Mesodermal cell (in vitro differentiated cells): ENCODE results near the gene CAPN6.

Source experiments
- H3K27ac ChIP-seq: 2 replicates; pipeline ENCODE4 v1.7.0; 2013; ENCODE audit warnings: mild to moderate bottlenecking, low read depth, low read length, moderate library complexity; ENCODE audit not compliant: severe bottlenecking
- H3K36me3 ChIP-seq: 2 replicates; pipeline ENCODE4 v1.7.1; 2013; ENCODE audit warnings: mild to moderate bottlenecking, low read length, moderate library complexity; ENCODE audit not compliant: control insufficient read depth, insufficient read depth
- H3K4me1 ChIP-seq: one replicate; pipeline ENCODE4 v1.7.1; 2013; ENCODE audit warnings: mild to moderate bottlenecking, low read length; ENCODE audit not compliant: insufficient read depth, control insufficient read depth, poor library complexity, severe bottlenecking
- H3K4me3 ChIP-seq: 2 replicates; pipeline ENCODE4 v1.7.0; 2013; ENCODE audit warnings: low read length, control low read depth, mild to moderate bottlenecking; ENCODE audit not compliant: insufficient read depth, poor library complexity, severe bottlenecking; ENCODE audit errors: extremely low read depth
- H3K9me3 ChIP-seq: 2 replicates; pipeline ENCODE4 v1.7.1; 2013; ENCODE audit warnings: mild to moderate bottlenecking, low read length, moderate library complexity; ENCODE audit not compliant: control insufficient read depth
- WGBS, 2 experiments: methylation state at CpG; one replicate each; pipeline ENCODE4 v1.1.5; 2013; ENCODE audit warnings: missing lambda C conversion rate in 2 of 2; ENCODE audit not compliant: insufficient coverage in 2 of 2; 5-methylcytosine and 5-hydroxymethylcytosine counted together

The CAPN6 gene

GRCh38 chrX:111282139-111282538, 11.9 kb upstream of the CAPN6 start:
- 92 to 100% methylated on average over 1 to 4 of the region's 6 CpGs for WGBS, 2 experiments
- Histone ChIP-seq H3K27ac (no peak overlapping the region), H3K4me1 (no peaks in the 10 kb centered on the region)

GRCh38 chrX:111268506-111268905, 1.8 kb downstream of the CAPN6 start:
- no peaks in the 10 kb centered on the region for H3K9me3 ChIP-seq
- no peaks in the 10 kb centered on the region for H3K4me1 ChIP-seq
- no peak overlapping the region for H3K27ac ChIP-seq
- no CpG with 5 or more reads among the region's 2 CpGs for WGBS, 2 experiments
- no peaks in the 10 kb centered on the region for H3K36me3 ChIP-seq
- H3K4me3 ChIP-seq = no peak overlapping the region

More at GRCh38 chrX:111282139-111282538, 11.9 kb upstream of the CAPN6 start:
- no peaks in the 10 kb centered on the region for H3K36me3 ChIP-seq
- H3K4me3 ChIP-seq = no peak overlapping the region
- no peaks in the 10 kb centered on the region for H3K9me3 ChIP-seq

GRCh38 chrX:111265486-111265885, 4.8 kb downstream of the CAPN6 start:
- no peaks in the 10 kb centered on the region for H3K9me3 ChIP-seq
- no peaks in the 10 kb centered on the region for H3K36me3 ChIP-seq
- WGBS, 2 experiments = no CpG with 5 or more reads among the region's 2 CpGs
- H3K4me1 ChIP-seq = no peaks in the 10 kb centered on the region
- no peak overlapping the region for H3K27ac ChIP-seq
- no peak overlapping the region for H3K4me3 ChIP-seq

GRCh38 chrX:111264385-111264784, 5.9 kb downstream of the CAPN6 start:
- H3K4me3 ChIP-seq = no peak overlapping the region
- no peaks in the 10 kb centered on the region for H3K4me1 ChIP-seq
- no CpG with 5 or more reads among the region's 2 CpGs for WGBS, 2 experiments

GRCh38 chrX:111262086-111262485, 8.2 kb downstream of the CAPN6 start:
- H3K9me3 ChIP-seq = no peaks in the 10 kb centered on the region
- H3K36me3 ChIP-seq = no peaks in the 10 kb centered on the region

More at GRCh38 chrX:111264385-111264784, 5.9 kb downstream of the CAPN6 start:
- no peaks in the 10 kb centered on the region for H3K36me3 ChIP-seq
- no peaks in the 10 kb centered on the region for H3K9me3 ChIP-seq
- no peak overlapping the region for H3K27ac ChIP-seq

GRCh38 chrX:111260451-111260850, 9.8 kb downstream of the CAPN6 start:
- WGBS, 2 experiments = 92 to 100% methylated on average over 1 to 2 of the region's 3 CpGs
- H3K4me1 ChIP-seq = peaks cover 2% of the 10 kb centered on the region
- no peak overlapping the region for H3K27ac ChIP-seq
- no peaks in the 10 kb centered on the region for H3K9me3 ChIP-seq
- no peak overlapping the region for H3K4me3 ChIP-seq
- no peaks in the 10 kb centered on the region for H3K36me3 ChIP-seq

More at GRCh38 chrX:111262086-111262485, 8.2 kb downstream of the CAPN6 start:
- Histone ChIP-seq H3K4me3 (no peak overlapping the region), H3K27ac (no peak overlapping the region), H3K4me1 (no peaks in the 10 kb centered on the region)
- WGBS, 2 experiments = 100% methylated on average over 1 of the region's 3 CpGs

- WGBS, 2 experiments = 83% methylated on average over 1 of the region's 3 CpGs; no CpG with 5 or more reads in 1 of the 2 experiments
- H3K36me3 ChIP-seq = no peaks in the 10 kb centered on the region
- peaks cover 2% of the 10 kb centered on the region for H3K4me1 ChIP-seq
- H3K9me3 ChIP-seq = no peaks in the 10 kb centered on the region
- no peak overlapping the region for H3K4me3 ChIP-seq
- H3K27ac ChIP-seq = no peak overlapping the region
Observed at GRCh38 chrX:111259559-111259958, 10.7 kb downstream of the CAPN6 start.

- Histone ChIP-seq H3K4me1 (peaks cover 2% of the 10 kb centered on the region), H3K36me3 (no peaks in the 10 kb centered on the region), H3K4me3 (no peak overlapping the region), H3K27ac (no peak overlapping the region), H3K9me3 (no peaks in the 10 kb centered on the region)
- WGBS, 2 experiments = 83 to 100% methylated on average over 1 of the region's 3 CpGs
Observed at GRCh38 chrX:111257733-111258132, 12.6 kb downstream of the CAPN6 start.

- H3K36me3 ChIP-seq = no peaks in the 10 kb centered on the region
- peaks cover 2% of the 10 kb centered on the region for H3K4me1 ChIP-seq
- 83 to 100% methylated on average over 1 to 2 of the region's 7 CpGs for WGBS, 2 experiments
- no peaks in the 10 kb centered on the region for H3K9me3 ChIP-seq
- H3K4me3 ChIP-seq = no peak overlapping the region
- H3K27ac ChIP-seq = no peak overlapping the region
Observed at GRCh38 chrX:111254896-111255693, 15.2 kb downstream of the CAPN6 start.

- H3K9me3 ChIP-seq = no peaks in the 10 kb centered on the region
- no CpG with 5 or more reads among the region's 2 CpGs for WGBS, 2 experiments
- no peaks in the 10 kb centered on the region for H3K4me1 ChIP-seq
- no peaks in the 10 kb centered on the region for H3K36me3 ChIP-seq
- H3K4me3 ChIP-seq = no peak overlapping the region
- no peak overlapping the region for H3K27ac ChIP-seq
Observed at GRCh38 chrX:111244235-111244750, 26.0 kb downstream of the CAPN6 start.

- Histone ChIP-seq H3K4me1 (no peaks in the 10 kb centered on the region), H3K27ac (no peak overlapping the region), H3K9me3 (no peaks in the 10 kb centered on the region)
Observed at GRCh38 chrX:111216293-111216801, 53.9 kb downstream of the CAPN6 start.

More at GRCh38 chrX:111216293-111216801, 53.9 kb downstream of the CAPN6 start:
- Histone ChIP-seq H3K36me3 (no peaks in the 10 kb centered on the region), H3K4me3 (no peak overlapping the region)
- WGBS, 2 experiments = 100% methylated on average over 2 of the region's 6 CpGs; no CpG with 5 or more reads in 1 of the 2 experiments
